Endothelial cell of umbilical vein (primary cell): ENCODE data around the gene C14orf132. TPM values are rescaled to one million over a fixed set of nuclear protein-coding genes. Genes with fewer than 3 reads are reported as not detected.

Experiments
- BruUV-seq: library from RNA; stranded (reverse); fragments of 400-500 nt; replicated peaks from 2 replicates; lab custom pipeline; 2021; lab: Mats Ljungman, UMichigan
- CTCF ChIA-PET: fragments of 300-600, 350-600 bp; sonication (Branson Sonifier 250); formaldehyde crosslinking; loops from one replicate; lab custom pipeline; 2021; ENCODE audit warnings: antibody characterized with exemption, inconsistent platforms; lab: Charles Lee
- POLR2A ChIA-PET: fragments of 300-600, 350-600 bp; sonication (Branson Sonifier 250); formaldehyde crosslinking; loops from one replicate; lab custom pipeline; 2021; ENCODE audit warnings: antibody characterized with exemption, inconsistent platforms; lab: Charles Lee
- DNase-seq: peaks from one replicate; pipeline ENCODE4 v3.0.0-alpha.2; 2011; ENCODE audit warnings: low read depth, low spot score
- FAIRE-seq: peaks from 2 replicates; lab custom pipeline; 2011; peaks lifted over from hg19 to GRCh38; lab: Jason Lieb, UNC
- H2AFZ ChIP-seq: 2 replicates; pipeline ENCODE4 v1.6.0; 2012; ENCODE audit warnings: low read depth, low read length, control low read depth, inconsistent platforms
- H3K27ac ChIP-seq: 2 replicates; pipeline ENCODE4 v1.5.1; 2011; ENCODE audit warnings: low read depth, mild to moderate bottlenecking, control low read depth, low read length, moderate library complexity; ENCODE audit not compliant: insufficient read depth
- H3K27me3 ChIP-seq, 2 experiments: 2 replicates each; pipeline versions ENCODE4 v1.6.0 to v1.6.1; 2011; ENCODE audit warnings: low read length in 2 of 2, mixed read lengths in 1 of 2; ENCODE audit not compliant: control insufficient read depth in 2 of 2, insufficient read depth in 2 of 2
- H3K36me3 ChIP-seq, 2 experiments: 2 replicates in 1 of 2; 3 replicates in 1 of 2; pipeline ENCODE4 v1.5.1; 2011; ENCODE audit warnings: low read length in 2 of 2, mild to moderate bottlenecking in 1 of 2, moderate library complexity in 1 of 2; ENCODE audit not compliant: control insufficient read depth in 2 of 2, insufficient read depth in 2 of 2; ENCODE audit errors: extremely low read depth in 1 of 2
- H3K4me1 ChIP-seq: 3 replicates; pipeline ENCODE4 v1.5.1; 2011; ENCODE audit warnings: mild to moderate bottlenecking, low read length; ENCODE audit not compliant: control insufficient read depth, insufficient read depth; ENCODE audit errors: extremely low read depth
- H3K4me2 ChIP-seq: 2 replicates; pipeline ENCODE4 v1.6.1; 2011; ENCODE audit warnings: low read length, control low read depth, mixed read lengths; ENCODE audit not compliant: insufficient read depth
- H3K4me3 ChIP-seq, 3 experiments: fragments of 200-600 bp in 1 of 3; sonication (generic), shearing (Covaris generic) in 1 of 3; replicated peaks in 1 of 3; 2 replicates each; pipeline ENCODE4 v1.5.1; 2011 to 2016; ENCODE audit warnings: control low read depth in 3 of 3, low read length in 3 of 3, mild to moderate bottlenecking in 2 of 3, inconsistent platforms in 1 of 3, low read depth in 1 of 3, moderate library complexity in 1 of 3; ENCODE audit not compliant: insufficient read depth in 1 of 3
- H3K79me2 ChIP-seq: 2 replicates; pipeline ENCODE4 v1.6.0; 2012; ENCODE audit warnings: low read length, inconsistent platforms; ENCODE audit not compliant: control insufficient read depth, insufficient read depth
- H3K9ac ChIP-seq: replicated peaks from 2 replicates; pipeline ENCODE3; 2011; ENCODE audit warnings: low read length, control low read depth; ENCODE audit not compliant: insufficient read depth; ENCODE audit errors: extremely low read depth
- H3K9me1 ChIP-seq: replicated peaks from 3 replicates; pipeline ENCODE4 v1.6.0; 2011; ENCODE audit warnings: mild to moderate bottlenecking, low read length; ENCODE audit not compliant: control insufficient read depth, insufficient read depth; ENCODE audit errors: extremely low read depth
- H3K9me3 ChIP-seq: replicated peaks from 2 replicates; pipeline ENCODE4 v1.5.1; 2012; ENCODE audit warnings: low read length, inconsistent platforms; ENCODE audit not compliant: control insufficient read depth, insufficient read depth
- H4K20me1 ChIP-seq: replicated peaks from 2 replicates; pipeline ENCODE3; 2011; ENCODE audit warnings: mild to moderate bottlenecking, low read length; ENCODE audit not compliant: control insufficient read depth, insufficient read depth; ENCODE audit errors: extremely low read depth
- CTCF ChIP-seq, 2 donors: IDR thresholded peaks; 1 replicate in 1 of 2; 2 replicates in 1 of 2; pipeline ENCODE4 v1.5.1; 2011; ENCODE audit warnings: low read length in 2 of 2, mild to moderate bottlenecking in 2 of 2, moderate library complexity in 2 of 2, control low read depth in 1 of 2, inconsistent platforms in 1 of 2, low read depth in 1 of 2; ENCODE audit not compliant: insufficient read depth in 1 of 2; ENCODE audit errors: extremely low read depth in 1 of 2
- EZH2 ChIP-seq: IDR thresholded peaks from 2 replicates; pipeline ENCODE4 v1.6.1; 2012; ENCODE audit warnings: borderline replicate concordance, low read depth, mild to moderate bottlenecking, moderate library complexity, low read length, inconsistent platforms; ENCODE audit not compliant: severe bottlenecking
- FOS ChIP-seq: IDR thresholded peaks from 2 replicates; pipeline ENCODE4 v1.6.1; 2011; ENCODE audit warnings: mild to moderate bottlenecking, low read length, moderate library complexity, borderline replicate concordance; ENCODE audit not compliant: insufficient read depth
- GATA2 ChIP-seq: IDR thresholded peaks from 2 replicates; pipeline ENCODE4 v1.7.0; 2011; ENCODE audit warnings: low read depth, mild to moderate bottlenecking, moderate library complexity, mixed read lengths, low read length; ENCODE audit not compliant: insufficient read length, insufficient read depth
- JUN ChIP-seq: IDR thresholded peaks from 2 replicates; pipeline ENCODE4 v1.6.1; 2011; ENCODE audit warnings: borderline replicate concordance, low read depth; ENCODE audit not compliant: insufficient read length, insufficient read depth
- MAX ChIP-seq: IDR thresholded peaks from 2 replicates; pipeline ENCODE4 v1.6.1; 2011; ENCODE audit not compliant: insufficient read depth, insufficient read length
- MYC ChIP-seq: IDR thresholded peaks from one replicate; pipeline ENCODE4 v1.6.1; 2011; ENCODE audit warnings: mild to moderate bottlenecking, low read depth, low read length
- POLR2A ChIP-seq: IDR thresholded peaks from 2 replicates; pipeline ENCODE4 v1.6.1; 2012; ENCODE audit warnings: low read depth, mild to moderate bottlenecking, control low read depth, low read length
- dilution Hi-C: fragments of 300-500 bp; cut with MboI; formaldehyde crosslinking; loops from one replicate; pipeline ENCODE4 v1.15.0; 2019; ENCODE audit warnings: low sequenced_read_pairs; ENCODE audit not compliant: extremely low pct_ligation_motif_present
- intact Hi-C: fragments of 100-400 bp; cut with micrococcal nuclease; formaldehyde crosslinking; loops from one replicate; pipeline ENCODE4 v1.10.0; 2022
- polyA plus RNA-seq, 4 experiments: library from polyadenylated mRNA; depleted of rRNA in 3 of 4; stranded (reverse) in 3 of 4; unstranded in 1 of 4; fragments of >200 nt; gene quantifications; 2 replicates each; pipeline versions ENCODE4 v1.2.1 to v1.2.3, GENCODE V29; 2011 to 2012; ENCODE audit warnings: missing spikeins in 1 of 4
- total RNA-seq: library from RNA; stranded (reverse); gene quantifications from 2 replicates; pipeline ENCODE4 v1.2.3, GENCODE V29; 2021

C14orf132 gene
- total and polyA plus RNA-seq, 2 donors (not counting 3 experiments of a cell fraction or from before 2014, with no cell fraction given) = 3.2 to 7.6 TPM

- dilution Hi-C loops (no loop called here), intact Hi-C loops (no loop called here)
- Histone ChIP-seq H3K27me3 (no peaks in the 10 kb centered on the region), H3K9me3 (no peaks in the 10 kb centered on the region), H3K9ac (no peak overlapping the region), H3K36me3 (no peaks in the 10 kb centered on the region), H3K4me2 (no peak overlapping the region), H3K4me3 (no peak overlapping the region), H3K79me2 (no peaks in the 10 kb centered on the region), H3K27ac (no peak overlapping the region), H2AFZ (no peak overlapping the region), H3K9me1 (no peaks in the 10 kb centered on the region), H4K20me1 (no peaks in the 10 kb centered on the region), H3K4me1 (no peaks in the 10 kb centered on the region)
- no peak for FAIRE-seq
- BruUV-seq = no TSS peak
- no peak for TF ChIP-seq EZH2
- no peak for TF ChIP-seq CTCF (IDR thresholded peaks at IDR 0.05; ENCODE audit: extremely low read depth in 1 of 2, insufficient read depth in 1 of 2, low read depth in 1 of 2, low read length in 2 of 2)
- no peak for TF ChIP-seq JUN
- no peak for TF ChIP-seq GATA2
- no peak for TF ChIP-seq FOS
- ChIA-PET CTCF (no interaction called here), POLR2A (no interaction called here)
- no peak for DNase-seq
These were observed 66.8 kb downstream of the C14orf132 start for GRCh38 chr14:96105926-96106441.

GRCh38 chr14:96106891-96107290 is 67.7 kb downstream of the C14orf132 start:
- no TSS peak for BruUV-seq
- dilution Hi-C loops = no loop called here

More at GRCh38 chr14:96106891-96107290, 67.7 kb downstream of the C14orf132 start:
- Histone ChIP-seq H3K9ac (no peak overlapping the region), H3K27ac (no peak overlapping the region), H3K9me3 (no peaks in the 10 kb centered on the region), H3K36me3 (no peaks in the 10 kb centered on the region), H3K79me2 (no peaks in the 10 kb centered on the region), H3K4me2 (no peak overlapping the region), H3K9me1 (no peaks in the 10 kb centered on the region), H4K20me1 (no peaks in the 10 kb centered on the region), H3K4me1 (no peaks in the 10 kb centered on the region), H3K27me3 (no peaks in the 10 kb centered on the region), H3K4me3 (no peak overlapping the region), H2AFZ (no peak overlapping the region)
- POLR2A ChIA-PET = no interaction called here
- FAIRE-seq (no peak), DNase-seq (no peak)
- TF ChIP-seq GATA2 (no peak), EZH2 (no peak), POLR2A (no peak), MAX (no peak), JUN (no peak), MYC (no peak), FOS (no peak), CTCF (IDR thresholded peaks at IDR 0.05; ENCODE audit: extremely low read depth in 1 of 2, insufficient read depth in 1 of 2, low read depth in 1 of 2, low read length in 2 of 2) (no peak)
- intact Hi-C loops = no loop called here
- CTCF ChIA-PET = no interaction called here
